NCI-H1092 treated with DMSO at 0.1 percent for 48 hours (cell line): ENCODE data around the gene SCN4B.

Source experiments
- DNase-seq: peaks from one replicate; lab custom pipeline; 2025; lab: John Stamatoyannopoulos, UW

SCN4B gene

DNA sequence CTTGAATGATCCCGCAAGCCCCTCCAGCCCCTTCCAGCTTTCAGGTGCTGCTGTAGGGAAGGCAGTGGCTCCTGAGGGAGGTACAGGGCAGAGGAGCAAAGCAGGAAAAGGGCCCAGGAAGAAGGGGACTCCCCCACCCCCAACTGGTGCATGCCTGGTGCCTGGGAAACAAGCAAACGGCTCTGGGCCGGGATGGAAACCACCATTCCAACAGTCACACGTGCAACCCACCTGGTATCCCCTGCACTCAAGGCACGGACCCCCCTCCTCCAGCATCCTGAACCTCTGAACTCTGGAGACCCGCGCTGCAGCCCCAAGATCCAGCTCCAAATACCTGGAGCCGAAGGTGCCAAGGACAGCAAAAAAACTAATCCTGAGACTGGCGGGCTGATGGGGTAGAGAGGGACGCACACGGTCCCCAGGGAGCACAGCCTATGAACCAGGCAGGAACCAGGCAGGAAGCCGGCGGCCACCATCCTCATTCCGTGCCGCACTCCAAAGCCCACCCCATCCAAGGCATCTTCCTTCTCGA, 537 bp downstream of the SCN4B start:
- DNase-seq: no peak

DNA sequence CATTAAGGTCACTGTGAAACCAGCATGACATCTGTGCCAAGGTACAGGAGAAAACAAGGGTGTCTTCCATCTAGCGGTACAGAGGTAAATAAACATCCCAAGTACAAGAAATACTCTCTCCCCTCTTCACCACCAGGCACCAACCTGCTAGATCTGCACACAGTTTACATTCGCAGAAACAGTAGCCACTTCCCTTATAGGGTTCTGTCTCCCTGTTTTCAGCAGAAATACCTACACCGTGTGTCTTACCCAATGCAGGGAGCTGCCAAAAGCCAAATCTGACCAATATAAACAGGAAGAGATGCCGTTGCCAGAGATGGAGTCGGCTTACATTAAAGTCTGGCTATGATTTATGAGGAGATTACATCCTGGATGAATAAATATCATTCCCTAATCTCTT, 1.2 kb downstream of the SCN4B start:
- DNase-seq: no peak

DNA sequence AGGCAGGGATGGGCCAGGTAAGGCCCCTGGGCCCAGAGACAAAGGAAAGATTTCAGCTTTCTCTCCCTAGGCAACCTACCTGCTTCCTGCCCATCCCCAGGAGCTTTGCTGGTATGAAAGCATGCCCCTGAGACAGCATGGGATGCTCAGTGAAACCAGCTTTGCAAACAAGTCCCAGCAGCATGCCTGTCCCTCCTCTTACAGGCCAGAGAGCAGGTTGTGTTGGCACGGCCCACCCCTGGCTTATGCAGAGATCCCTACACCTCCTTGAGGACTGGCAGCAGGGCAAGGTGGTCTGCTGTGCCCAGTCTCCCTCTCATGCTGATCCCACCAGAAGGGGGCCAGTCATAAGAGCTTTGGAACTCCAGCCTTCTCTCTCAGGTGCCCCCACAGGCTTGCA, 3.1 kb downstream of the SCN4B start:
- no peak for DNase-seq

DNA sequence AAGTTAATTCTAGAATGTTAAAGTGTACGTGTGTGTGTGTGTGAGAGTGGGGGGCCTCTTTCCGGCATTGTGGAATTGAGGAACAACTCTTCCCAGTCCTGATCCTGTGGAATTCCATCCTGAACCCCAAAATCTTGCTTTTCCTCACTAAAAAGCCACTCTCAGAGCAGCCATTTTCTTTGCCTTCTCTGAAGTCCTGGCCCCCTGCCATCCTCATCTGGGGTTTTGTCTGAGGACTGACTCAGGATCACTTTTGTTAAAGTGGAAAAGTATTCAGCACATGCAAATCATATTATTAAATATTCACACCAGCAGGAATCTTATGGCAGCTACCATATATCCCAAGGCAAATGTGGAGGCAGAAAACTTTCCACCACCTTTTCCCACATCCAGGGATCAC, 3.8 kb downstream of the SCN4B start:
- no peak for DNase-seq

DNA sequence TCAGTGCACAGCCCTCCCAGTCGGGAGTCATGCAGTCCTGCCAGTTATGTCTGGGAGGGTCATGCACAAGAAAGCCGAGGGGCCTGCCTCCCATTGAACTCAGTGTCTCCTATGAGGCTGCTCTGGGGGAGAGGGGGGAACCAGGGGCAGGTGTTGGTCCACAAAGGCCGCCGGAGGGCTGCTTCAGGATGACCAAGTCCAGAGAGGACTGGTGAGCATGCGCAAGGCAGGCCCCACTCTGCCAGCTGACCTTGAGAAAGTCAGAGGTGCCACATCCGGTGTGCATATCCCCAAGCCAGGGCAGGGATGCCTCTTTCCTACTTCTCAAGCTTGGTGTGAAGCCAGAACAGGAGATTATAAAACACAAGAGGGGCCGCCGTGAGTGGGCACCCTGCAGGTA, 4.4 kb downstream of the SCN4B start:
- DNase-seq: no peak

DNA sequence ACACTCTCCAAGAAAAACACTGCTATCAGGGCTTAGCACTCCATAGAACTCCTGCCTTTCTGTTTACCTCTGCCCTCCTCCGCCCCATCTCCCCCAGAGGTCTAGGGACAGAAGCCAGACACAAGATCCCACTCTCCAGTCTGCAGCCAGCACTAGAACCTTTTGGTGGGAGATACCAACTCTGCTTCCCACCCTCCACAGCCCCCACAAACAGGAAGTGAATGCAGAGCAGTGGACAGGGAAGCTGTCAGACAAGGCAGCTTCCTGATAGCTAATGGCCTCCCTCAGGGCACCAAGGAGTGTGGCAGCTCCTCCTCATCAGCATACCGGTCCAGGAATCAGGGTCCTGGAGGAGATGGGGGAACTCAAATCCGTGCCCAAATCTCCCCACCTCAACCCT, 5.1 kb downstream of the SCN4B start:
- DNase-seq: no peak

DNA sequence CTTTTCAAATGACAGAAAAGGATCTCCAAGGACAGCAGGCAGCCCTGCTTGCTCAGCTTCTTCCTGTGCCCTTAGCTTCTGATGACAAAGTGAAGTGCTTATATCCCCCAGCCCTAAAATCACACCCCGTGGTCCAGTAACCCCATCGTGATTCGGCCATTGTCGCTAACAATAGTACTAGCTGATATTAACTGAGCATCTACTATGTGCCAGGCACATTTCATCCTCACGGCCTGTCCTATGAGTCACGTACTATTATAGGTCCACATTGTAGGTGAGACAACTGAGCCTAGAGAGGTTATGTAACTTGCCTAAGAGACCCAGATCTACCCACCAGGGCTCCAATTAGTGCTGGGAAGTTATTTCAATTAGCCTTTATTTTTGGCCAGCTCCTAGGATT, 6.1 kb downstream of the SCN4B start:
- no peak for DNase-seq

DNA sequence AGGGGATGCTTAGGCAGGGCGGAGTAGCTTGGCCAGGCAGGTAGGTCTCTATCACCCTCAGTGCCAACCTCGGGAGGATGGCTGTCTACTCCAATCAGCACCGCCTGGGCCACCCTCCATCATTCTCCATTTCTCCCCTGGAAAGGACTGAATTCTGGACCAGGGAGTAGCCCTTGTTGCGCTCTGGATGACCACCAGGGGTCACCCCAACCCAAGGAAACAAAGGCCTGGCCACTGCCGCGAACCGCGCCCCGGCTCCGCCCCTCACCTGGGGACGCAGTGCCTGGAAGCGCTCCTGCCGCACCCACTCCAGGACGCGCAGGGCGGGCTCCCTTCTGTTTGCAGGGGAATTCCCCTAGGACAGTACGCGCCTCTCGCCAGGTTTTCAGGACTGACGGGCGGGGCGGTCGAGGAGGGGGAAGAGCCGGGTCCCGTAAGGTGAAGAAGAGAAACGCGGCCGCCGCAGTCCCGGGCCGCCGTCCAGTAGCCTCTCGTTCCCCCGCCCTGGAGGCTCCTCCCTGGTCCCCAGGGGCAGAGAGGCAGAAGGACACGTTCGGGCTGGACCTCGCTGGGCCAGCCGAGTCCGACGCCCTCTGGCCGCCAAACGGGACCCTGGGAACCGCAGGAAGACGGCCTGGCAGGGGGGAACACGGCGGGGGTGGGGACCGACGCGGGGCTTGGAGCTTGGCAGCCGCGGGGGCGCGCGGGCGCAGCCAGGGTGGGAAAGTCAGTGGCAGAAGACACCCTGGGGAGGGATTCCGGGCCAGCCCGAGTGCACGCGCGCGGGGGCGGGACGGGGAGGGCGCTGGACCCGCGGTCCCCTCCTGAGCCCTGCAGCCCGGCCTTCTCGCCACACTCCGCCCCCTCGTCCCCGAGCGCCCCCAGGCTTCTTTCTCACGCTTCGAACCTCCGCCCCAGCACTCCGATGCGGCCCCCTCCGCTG, 7.1 kb downstream of the SCN4B start:
- DNase-seq: peak; percentile 81

DNA sequence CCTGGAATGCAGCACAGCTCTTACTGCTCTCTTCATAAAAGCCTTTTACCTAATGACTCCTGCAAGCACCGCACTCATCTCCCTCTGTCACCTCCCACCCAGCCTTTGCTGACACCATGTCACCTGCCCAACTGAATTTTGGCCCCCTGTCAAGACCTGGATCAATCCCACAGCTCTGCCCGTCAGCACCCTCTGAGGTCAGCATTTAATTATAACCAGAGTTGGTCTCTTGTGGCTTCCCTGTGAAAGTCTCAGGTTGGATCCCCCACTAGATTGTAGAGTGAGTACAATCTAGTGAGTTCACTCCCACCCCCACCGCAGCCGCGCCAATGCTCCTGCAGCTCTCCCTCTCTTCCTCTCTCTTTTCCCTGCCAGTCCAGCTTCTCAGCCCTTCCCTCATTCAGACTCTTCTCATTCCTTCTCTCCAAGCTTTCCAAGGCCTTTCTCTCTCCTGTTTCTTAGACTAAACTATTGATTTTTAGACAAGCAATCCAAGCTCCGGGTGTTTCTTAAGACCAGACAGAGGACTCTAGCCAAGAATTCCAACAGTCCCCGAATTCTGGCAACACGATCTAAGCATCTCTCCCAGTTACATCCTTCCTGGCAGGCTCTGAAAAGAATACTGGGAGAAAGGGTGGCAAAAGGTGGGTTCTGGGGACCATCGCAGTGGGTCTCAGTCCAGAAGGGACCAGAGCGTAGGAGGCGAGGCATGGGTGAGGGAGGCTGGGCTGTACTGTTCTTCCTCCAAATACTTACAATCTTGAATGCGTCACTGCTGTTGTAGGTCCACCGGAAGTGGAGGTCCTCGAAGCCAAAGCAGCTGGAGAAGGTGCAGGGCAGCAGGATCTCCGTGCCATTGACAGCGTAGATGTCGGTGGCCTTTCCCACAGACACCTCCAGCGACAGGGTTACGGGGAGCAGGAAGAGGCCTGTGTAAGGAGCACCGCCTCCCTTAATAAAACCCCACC, 8.0 kb downstream of the SCN4B start:
- DNase-seq: no peak

DNA sequence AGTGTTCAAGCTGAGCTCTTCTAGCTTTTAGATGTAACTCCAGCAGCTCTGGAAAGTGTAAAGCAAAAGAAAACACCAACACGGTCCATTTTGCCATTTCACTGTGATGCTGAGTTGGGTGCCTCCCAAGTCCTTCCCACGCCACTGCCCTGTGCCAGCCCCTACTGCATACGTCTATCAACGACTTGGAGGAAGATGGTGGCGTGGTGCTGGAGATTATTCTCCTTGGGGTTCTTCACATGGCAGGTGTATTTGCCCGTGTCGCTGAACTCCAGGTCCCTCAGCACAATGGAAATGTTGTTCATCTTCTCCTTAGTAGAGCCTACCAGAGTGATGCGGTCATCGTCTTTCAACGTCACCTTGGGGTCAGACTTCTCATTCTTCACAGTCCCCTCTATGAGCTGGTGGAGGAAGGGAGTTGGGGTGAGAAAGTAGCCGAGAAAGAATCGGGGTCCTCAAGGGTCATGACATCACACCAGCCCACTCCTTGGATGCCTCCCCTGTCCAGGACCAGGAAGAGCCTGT, 8.9 kb downstream of the SCN4B start:
- no peak for DNase-seq

DNA sequence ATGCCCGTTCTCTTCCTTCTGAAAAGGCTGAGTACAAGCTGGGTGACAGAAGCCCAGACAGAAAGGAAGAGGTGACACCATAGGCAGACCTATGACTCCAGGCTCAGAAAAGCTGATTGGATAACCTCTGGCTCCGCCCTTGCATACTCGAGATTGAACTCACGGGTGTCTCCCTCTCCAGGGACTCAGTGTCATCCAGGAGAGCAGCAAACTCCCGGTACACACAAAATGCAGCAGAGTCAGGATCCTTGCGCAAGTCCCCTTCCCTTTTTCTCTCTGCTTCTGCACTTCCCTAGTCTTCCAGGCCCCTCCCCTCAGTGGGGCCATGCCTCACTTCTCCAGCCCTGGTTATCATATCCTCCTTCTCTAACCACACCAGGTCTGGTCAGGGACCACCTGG, 9.8 kb downstream of the SCN4B start:
- DNase-seq: no peak

DNA sequence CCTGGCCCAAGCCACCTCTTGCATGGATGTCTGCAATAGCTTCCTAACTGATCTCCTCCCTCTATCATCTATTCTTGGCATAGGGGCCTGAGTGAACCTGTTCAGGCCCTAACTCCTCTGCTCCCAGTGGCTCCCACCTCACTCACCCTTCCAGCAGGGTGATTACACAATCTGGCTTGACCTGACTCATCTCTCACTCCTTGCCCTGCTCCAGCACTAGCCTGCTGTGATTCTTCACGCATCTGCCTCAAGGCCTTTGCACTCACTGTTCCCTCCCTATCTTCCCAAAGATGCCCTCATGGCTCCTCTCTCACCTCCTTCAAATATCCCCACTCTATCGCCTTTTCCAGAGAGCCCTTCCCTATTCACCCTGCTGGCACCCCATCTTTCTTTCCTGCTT, 10.5 kb downstream of the SCN4B start:
- no peak for DNase-seq

DNA sequence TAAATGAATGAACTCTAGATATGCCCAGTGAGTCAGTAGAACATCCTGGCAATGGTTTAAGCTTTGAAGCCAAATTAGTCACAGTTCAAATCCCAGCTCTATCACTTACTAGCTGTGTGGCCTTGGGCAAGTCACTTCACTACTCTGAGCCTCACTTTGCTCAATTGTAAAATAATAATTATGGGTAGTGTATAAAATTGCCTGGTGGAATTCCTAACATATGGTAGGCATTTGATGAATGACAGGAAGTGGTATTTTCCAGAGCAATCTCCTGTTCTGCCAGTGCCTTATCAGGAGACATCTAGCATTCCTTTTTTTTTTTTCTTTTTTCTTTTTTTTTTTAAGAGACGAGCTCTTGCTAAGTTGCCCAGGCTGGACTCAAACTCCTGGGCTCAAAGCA, 13.0 kb downstream of the SCN4B start:
- DNase-seq: no peak

DNA sequence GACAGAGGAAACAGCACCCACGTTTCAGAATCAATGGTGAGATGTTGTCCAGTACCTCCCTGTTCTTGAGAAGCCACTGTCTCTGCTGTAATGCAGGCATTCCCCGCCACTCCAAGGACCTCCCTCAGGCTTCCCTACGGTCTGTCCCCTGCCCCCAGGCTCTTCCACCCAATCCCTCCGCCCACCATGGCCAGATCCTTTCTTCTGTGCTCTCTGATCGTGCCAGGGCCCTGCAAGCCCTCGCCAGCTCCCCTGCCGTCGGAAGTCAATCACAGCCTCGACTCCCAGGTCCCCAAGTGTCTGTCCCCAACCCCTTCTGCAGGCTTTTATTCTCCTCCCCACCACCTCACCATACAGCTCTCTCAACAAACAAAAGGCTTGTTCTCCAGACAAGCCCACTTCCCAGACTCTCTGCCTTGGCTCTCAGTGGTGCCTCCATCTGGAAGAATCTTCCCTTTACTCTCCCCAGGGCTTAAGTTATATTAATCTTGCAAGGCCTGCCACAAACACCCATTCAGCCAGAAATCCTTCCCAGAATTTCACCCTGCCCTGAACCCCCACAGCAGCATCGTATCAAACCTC, 13.7 kb downstream of the SCN4B start:
- DNase-seq: no peak

DNA sequence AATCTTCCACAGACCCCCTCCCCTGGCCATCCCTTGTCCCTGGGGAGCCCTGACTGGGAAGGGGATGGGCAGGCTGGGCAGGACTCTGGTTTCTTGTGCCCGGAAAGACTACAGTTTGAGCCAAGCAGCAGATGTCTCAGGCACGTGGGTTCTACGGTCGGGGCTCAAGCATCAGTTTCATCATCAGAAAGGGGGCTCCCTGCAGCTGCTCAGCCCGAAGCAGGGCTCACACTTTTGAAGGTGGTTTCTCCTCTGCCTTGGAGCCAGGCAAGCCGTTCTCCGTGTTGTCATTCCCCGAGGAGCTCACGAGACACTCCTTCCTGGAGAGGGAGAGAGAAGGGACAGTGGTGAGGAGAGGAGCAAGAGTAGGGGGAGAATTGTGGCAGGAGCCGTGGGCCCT, 15.8 kb downstream of the SCN4B start:
- no peak for DNase-seq

DNA sequence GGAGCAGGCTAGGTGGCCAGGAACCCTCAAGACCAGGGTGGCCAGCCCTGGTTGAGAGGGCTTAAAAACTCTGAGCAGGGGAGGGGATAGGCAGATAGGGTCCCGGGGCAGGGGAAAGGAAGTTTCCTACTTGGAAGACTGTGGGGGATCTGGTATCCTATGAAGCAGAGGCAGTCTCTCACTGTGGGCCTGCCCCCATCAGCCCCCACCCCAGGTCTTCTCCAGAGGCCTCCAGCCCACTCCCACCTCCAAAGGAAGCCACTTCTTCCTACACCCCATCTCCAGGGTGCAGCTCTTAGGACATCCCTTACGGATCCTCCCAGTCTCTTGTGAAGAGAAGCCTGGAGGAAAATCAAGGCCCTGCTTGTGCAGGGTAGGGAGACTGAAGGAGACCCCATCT, 16.3 kb downstream of the SCN4B start:
- DNase-seq: no peak

DNA sequence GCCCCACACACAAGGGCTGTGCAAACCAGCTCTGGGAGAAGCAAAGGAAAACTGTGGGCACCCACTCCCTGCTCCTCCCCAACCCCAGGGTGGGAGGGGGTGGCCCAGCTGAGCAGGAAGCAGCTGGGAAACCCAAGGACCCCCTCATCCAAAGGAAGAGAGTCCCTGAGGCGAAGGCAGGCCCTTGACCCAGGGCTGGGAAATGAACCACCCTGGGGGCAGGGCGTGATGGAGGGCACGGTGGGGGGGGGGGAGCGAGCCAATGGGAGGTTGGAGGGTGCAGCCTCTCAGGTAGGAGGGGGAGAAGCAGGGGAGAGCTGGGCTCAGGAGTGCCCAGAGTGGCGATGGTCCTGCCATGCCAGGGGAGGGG, 16.8 kb downstream of the SCN4B start:
- DNase-seq: no peak

DNA sequence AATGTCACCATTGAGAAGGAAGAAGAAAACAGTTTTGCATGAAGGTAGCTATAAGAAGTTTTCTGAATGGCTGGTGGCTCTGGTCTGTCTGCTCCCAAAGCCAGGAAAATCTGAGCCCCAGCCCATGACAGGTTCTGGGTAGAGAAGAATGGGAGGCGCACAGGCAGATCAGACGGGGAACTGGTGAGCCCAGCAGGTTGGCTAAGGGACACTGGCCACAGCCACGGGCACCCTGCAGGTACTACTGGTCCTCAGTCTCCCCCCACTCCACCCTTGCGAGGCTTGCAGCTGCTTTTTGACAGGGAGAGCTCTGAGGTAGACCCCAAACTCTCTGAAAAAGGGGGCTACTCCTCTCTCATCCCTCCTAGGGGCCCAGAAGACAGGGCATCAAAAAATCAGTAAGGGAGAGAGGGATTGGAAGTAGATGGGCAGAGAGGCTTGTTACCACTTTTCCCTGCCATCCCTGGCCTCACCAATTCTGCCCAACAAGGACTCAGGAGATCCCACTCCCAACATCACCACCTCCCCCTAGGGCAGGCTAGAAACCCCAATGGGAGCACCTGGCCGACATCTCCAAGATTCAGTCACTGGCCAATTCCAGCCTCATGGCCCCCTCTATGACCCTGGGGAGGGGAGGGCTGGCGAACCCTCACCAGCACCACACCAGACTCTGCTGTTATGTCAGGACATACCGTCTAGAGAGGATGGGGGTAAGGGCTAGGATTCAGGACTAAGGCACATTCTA, 17.4 kb downstream of the SCN4B start:
- no peak for DNase-seq

DNA sequence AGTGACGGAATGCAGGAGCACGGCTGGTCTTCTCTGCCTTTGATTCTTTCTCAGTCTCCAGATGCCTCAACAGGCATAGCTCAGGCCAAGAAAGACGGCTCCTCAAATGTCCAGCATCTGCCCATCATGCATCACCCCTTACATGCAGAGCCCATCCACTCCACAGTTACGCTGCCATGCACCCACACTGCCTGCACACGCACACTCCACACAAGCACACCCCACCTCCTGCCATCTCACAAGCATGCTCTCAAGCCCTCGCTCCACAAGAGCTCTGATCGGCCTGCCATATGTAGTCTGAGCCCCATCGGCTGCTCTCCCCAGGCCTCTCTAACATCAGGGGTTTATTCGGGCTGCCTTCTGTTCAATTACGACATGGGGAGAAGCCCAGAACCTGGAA, 18.8 kb downstream of the SCN4B start:
- DNase-seq: no peak

DNA sequence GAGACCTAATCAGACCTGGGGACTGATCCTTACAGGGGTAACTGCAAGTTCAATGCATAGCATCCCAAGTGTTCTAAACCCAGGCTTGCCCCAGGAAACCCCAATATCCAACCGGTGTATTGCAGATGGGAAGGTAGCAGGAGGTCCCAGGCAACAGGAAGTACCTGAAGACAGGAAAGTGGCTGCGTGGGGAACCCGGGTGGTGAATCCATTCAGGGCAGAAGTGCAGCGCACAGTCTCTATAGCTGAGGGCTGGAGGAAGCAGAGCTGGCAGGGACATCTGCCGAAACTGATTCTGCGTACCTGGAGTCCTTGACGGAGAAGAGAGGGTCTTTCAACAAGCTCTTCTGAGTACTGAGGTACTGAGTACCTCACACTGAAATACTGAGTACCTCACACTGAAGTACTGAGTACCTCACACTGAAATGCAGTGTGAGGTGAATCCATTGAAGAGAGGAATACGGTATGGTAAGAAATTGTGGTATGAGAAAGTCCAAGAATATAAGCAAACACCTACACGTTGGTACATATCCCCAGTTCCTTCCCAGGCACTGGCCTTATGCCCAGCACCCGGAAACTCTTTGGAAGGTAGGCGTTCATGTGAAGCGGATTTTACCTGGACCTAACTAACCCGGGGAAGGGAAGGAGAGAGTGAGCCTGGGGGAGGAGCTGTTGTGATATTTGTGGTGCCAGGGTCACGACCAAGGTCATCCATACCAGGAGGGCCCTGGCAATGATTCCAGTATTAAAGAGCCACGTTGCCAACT, 20.1 kb downstream of the SCN4B start:
- DNase-seq: no peak
